WTC11 (cell line): ENCODE data around the gene STUM. TPM values are rescaled to one million over a fixed set of nuclear protein-coding genes. Genes with fewer than 3 reads are reported as not detected.

Source experiments
- ATAC-seq: fragments of 200-7000 bp; cut with Tn5 transposase; 2 replicates; pipeline ENCODE4 v1.10.0; 2021; ENCODE audit warnings: mild to moderate bottlenecking, moderate library complexity
- CTCF ChIA-PET: fragments of 300-600 bp; sonication (Branson Sonifier 250); formaldehyde crosslinking; loops from one replicate; lab custom pipeline; 2021; ENCODE audit warnings: antibody characterized with exemption; lab: Charles Lee
- POLR2A ChIA-PET: fragments of 350-600 bp; sonication (Branson Sonifier 250); formaldehyde crosslinking; loops from one replicate; lab custom pipeline; 2021; ENCODE audit warnings: antibody characterized with exemption; lab: Charles Lee
- DNase-seq: peaks from one replicate; pipeline ENCODE4 v3.0.0; 2021; ENCODE audit warnings: low spot score
- H3K27ac Mint-ChIP-seq: 2 replicates; pipeline ENCODE4 v1.8.0; 2021; ENCODE audit warnings: mixed read lengths
- H3K27me3 Mint-ChIP-seq: 2 replicates; pipeline ENCODE4 v1.8.0; 2021; ENCODE audit warnings: low read depth, mild to moderate bottlenecking, moderate library complexity, mixed read lengths
- H3K36me3 Mint-ChIP-seq: 2 replicates; pipeline ENCODE4 v1.8.0; 2021; ENCODE audit warnings: mixed read lengths
- H3K4me1 Mint-ChIP-seq: 2 replicates; pipeline ENCODE4 v1.8.0; 2022; ENCODE audit warnings: mixed read lengths
- H3K4me3 Mint-ChIP-seq: 2 replicates; pipeline ENCODE4 v1.8.0; 2021; ENCODE audit warnings: mild to moderate bottlenecking, moderate library complexity, mixed read lengths
- H3K9me3 Mint-ChIP-seq: 2 replicates; pipeline ENCODE4 v1.8.0; 2021; ENCODE audit warnings: mixed read lengths
- ATF6 ChIP-seq: sonication (generic); formaldehyde crosslinking; IDR thresholded peaks from 2 replicates; pipeline ENCODE4 v1.8.1; 2023; ENCODE audit warnings: mild to moderate bottlenecking, missing genetic modification reagents
- EMX1 ChIP-seq: fragments of 250-450 bp; sonication (Bioruptor Pico); IDR thresholded peaks from 2 replicates; pipeline ENCODE4 v1.8.0; 2021; ENCODE audit warnings: mild to moderate bottlenecking
- ERG ChIP-seq: fragments of 250-450 bp; sonication (Bioruptor Pico); IDR thresholded peaks from 2 replicates; pipeline ENCODE4 v1.8.0; 2021; ENCODE audit warnings: mild to moderate bottlenecking
- FOXK1 ChIP-seq: sonication (generic); formaldehyde crosslinking; IDR thresholded peaks from 2 replicates; pipeline ENCODE4 v1.8.0; 2022; ENCODE audit warnings: mild to moderate bottlenecking, moderate library complexity, missing genetic modification reagents
- FOXP4 ChIP-seq: sonication (generic); formaldehyde crosslinking; IDR thresholded peaks from 2 replicates; pipeline ENCODE4 v1.8.0; 2022; ENCODE audit warnings: mild to moderate bottlenecking, missing genetic modification reagents
- IRF2 ChIP-seq: sonication (generic); formaldehyde crosslinking; IDR thresholded peaks from 2 replicates; pipeline ENCODE4 v1.8.0; 2022; ENCODE audit warnings: low read depth, missing genetic modification reagents, borderline replicate concordance
- KAT7 ChIP-seq: sonication (generic); formaldehyde crosslinking; IDR thresholded peaks from 2 replicates; pipeline ENCODE4 v1.8.1; 2023; ENCODE audit warnings: missing genetic modification reagents, mild to moderate bottlenecking, borderline replicate concordance
- NFATC4 ChIP-seq: fragments of 250-450 bp; sonication (Bioruptor Pico); IDR thresholded peaks from 2 replicates; pipeline ENCODE4 v1.9.0; 2021; ENCODE audit warnings: mild to moderate bottlenecking
- PRDM15 ChIP-seq: sonication (generic); formaldehyde crosslinking; IDR thresholded peaks from 2 replicates; pipeline ENCODE4 v1.8.0; 2022; ENCODE audit warnings: missing genetic modification reagents
- ZNF219 ChIP-seq: sonication (generic); formaldehyde crosslinking; IDR thresholded peaks from 2 replicates; pipeline ENCODE4 v1.8.0; 2023; ENCODE audit warnings: missing genetic modification reagents, mild to moderate bottlenecking, borderline replicate concordance
- ZNF425 ChIP-seq: fragments of 250-450 bp; sonication (Bioruptor Pico); conservative IDR thresholded peaks from 2 replicates; pipeline ENCODE4 v1.9.0; 2021; ENCODE audit warnings: mild to moderate bottlenecking
- ZNF512 ChIP-seq: sonication (generic); formaldehyde crosslinking; IDR thresholded peaks from 2 replicates; pipeline ENCODE4 v1.8.1; 2022; ENCODE audit warnings: missing genetic modification reagents, borderline replicate concordance
- total RNA-seq: library from RNA; stranded (reverse); gene quantifications from 3 replicates; pipeline ENCODE4 v1.2.3, GENCODE V29; 2021

The STUM gene
- total RNA-seq, 1 experiment from 2014 or later, result 2.5 TPM

GRCh38 chr1:226606311-226607267 lies 58.0 kb downstream of the STUM start (continued):
- TF ChIP-seq ATF6 (CRISPR knock-in tag) (no peak), PRDM15 (CRISPR knock-in tag) (no peak), NFATC4 (CRISPR knock-in tag) (no peak), ZNF219 (CRISPR knock-in tag) (no peak), ZNF425 (CRISPR knock-in tag) (no peak), IRF2 (no peak), FOXP4 (CRISPR knock-in tag) (no peak), ZNF512 (no peak), FOXK1 (CRISPR knock-in tag) (no peak)

GRCh38 chr1:226607268-226607660 lies 58.7 kb downstream of the STUM start:
- ATAC-seq, result no peak
- POLR2A ChIA-PET, result no interaction called here
- no peak overlapping the region for H3K4me3 Mint-ChIP-seq

More at GRCh38 chr1:226607268-226607660, 58.7 kb downstream of the STUM start:
- Mint-ChIP-seq H3K4me1 (peaks cover 46% of the 10 kb centered on the region), H3K27me3 (no peaks in the 10 kb centered on the region; the same call in none of the 2 replicates), H3K36me3 (no peaks in the 10 kb centered on the region), H3K9me3 (no peaks in the 10 kb centered on the region), H3K27ac (no peak overlapping the region)
- DNase-seq, result no peak
- TF ChIP-seq ERG (CRISPR knock-in tag) (no peak), PRDM15 (CRISPR knock-in tag) (no peak), EMX1 (CRISPR knock-in tag) (no peak), KAT7 (CRISPR knock-in tag) (no peak)
- CTCF ChIA-PET, result interaction anchor here (0.7 to 5.0 kb wide), 7 partner anchors 19 to 482 kb away, joined by 3 to 45 read pairs (median 6); no protein-coding TSS in a partner anchor
